ENCODE data around the gene LKAAEAR1.

Gene LKAAEAR1

DNA sequence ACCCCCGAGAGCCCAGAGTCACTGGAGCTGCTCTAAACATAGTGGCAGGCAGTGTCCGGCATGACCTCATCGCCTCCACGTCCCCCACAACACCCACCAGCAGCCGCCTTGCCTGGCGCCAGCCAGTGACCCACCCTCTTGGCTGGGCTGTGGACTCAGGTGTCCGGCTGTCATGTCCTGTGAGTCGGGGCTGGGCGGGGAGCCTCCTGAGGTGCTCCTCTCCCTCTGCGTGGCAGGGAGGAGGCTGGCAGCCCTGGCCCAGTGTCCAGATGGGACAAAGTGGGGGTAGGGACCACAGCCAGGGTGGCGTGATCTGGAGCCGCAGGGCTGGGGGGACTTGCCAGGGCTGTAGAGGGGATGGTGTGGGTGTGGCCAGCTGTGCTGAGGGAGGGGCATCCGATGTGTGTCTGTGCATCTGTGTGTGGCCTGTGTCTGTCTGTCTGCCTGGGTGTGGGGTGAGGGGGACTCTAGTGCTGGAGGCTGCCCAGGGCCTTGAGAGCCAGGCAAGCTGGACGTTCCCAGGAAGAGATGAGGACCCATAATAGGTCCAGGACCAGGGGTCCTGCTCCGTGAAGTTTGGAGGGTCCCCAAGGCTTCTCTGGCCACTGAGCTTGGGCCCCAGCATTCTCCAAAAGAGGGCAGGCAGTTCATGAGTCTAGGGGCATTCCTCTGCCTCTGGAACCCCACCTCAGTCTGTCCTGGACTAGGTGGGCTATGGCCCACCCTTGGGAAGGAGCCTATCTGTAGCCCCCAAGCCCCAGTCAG lies 32.5 kb downstream of the LKAAEAR1 start:
- no peak for DNase-seq (ENCODE audit: low read depth in 2 of 2)

DNA sequence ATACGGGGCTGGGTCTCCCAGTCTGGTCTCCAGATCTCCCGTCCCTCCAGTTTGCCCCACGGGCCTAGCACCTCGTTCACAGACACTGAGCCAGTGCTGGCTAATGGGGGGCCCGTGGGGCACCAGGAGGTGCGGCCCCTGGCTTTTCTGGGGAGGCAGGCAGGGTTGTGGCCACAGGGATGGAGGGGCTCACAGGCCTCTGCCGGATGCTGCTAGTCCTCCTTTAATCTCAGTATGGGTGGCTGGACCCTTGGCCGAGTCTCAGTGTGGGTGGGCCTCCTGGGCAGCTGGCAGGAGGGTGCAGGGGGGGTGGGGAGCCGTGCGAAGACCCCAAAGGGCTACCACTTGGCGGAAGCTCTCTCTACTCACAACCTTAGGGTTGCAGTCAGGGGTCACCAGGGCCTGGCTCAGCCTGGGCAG lies 33.2 kb downstream of the LKAAEAR1 start:
- DNase-seq (ENCODE audit: low read depth in 2 of 2), result no peak

DNA sequence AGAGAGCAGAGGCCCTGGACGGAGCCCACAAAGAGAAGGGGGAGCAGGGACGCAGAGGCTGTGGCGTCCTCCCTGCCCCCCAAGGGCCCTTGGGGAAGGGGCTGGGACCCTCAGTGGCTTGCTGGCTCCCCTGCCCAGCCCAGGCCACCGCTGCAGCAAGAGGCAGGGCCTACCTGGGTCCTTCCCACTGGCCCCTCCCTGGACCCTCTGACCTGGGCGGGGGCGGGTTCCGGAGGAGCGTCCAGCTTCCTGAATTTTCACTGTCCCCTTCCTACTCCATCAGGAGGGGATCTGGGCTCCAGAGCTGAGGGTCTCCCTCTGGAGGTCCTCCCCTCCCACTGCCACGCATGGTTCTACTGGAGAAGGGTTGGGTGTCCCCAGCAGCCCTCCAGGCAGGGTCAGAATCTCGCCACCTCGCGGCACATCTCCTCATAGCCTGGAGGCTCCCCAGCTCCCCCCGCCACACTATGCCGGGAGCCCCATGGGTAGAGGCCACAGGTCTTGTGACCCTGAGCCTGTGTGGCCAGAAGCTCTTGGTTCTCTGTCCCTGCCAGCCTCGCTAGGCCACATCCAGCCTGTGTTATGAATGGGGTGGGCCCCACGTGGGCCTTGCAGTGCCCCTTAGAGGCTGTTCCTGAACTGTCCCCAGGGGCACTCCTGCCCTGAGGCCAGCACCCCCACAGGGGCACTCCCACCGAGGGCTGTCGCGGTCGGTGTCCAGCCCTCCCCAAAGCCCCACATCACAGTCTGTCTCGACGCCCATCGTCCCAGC lies 33.8 kb downstream of the LKAAEAR1 start:
- no peak for DNase-seq (ENCODE audit: low read depth in 2 of 2)

DNA sequence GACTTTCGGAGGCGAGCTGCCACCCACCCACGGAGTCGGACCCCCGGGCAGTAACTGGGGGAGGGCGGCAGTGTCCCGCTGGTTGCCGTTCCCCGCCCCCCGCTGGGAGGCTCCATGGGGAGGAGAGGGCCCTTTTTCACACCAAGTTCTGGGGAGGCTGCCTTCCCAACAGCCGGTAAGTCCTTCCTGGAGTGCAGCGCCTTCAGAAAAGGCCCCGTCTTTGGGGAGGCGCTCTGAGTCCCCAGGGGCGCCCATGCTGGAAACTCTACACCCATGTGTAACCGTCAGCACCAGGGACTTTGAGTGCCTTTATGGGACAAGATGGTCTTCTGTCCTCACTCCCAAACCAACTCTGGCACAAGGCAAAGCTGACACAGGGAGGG lies 34.3 kb downstream of the LKAAEAR1 start:
- no peak for DNase-seq (ENCODE audit: low read depth in 2 of 2)

DNA sequence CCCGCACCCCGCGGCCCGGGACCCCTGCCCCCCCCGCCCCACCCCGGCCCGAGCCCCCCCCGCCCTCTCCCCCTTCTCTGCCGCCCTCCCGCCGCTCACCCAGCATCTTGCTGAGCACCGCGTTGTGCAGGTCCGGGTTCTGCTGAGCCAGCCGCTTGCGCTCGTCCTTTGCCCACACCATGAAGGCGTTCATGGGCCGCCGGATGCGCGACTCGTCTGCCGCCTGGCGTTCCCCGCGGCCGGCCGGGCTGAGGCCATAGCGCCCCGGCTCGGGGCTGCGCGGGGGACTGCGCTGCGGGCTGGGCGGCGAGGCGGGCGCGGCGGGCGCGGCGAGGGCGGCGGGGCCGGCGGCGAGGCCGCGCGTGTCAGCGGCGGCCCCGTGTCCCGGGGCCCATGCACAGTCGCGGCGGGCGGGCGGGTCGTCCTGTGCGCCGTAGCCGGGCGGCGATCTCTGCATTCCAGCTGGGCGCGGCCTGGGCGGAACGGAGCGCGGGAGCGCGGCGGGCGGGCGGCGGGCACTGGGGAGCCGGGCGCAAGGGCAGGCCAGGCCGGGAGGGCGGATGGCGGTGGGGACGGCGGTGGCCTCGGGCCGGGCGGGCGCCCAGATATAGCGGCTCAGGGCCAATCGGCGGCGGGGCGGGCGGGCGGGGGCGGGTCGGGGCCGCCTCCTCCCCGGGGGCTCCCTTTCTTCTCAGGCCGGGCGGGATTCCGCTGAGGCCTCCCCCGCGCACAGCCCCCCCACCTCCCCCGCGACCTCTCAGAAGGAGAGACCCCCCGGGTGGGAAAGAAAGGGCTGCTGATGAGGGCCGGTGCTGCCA lies 34.9 kb downstream of the LKAAEAR1 start, which contains the start of gene SOX18:
TSS of gene SOX18 (minus strand) at position 580 of the 818 bp plus-strand sequence. CDS start at position 457, 123 bp downstream.
- no peak for DNase-seq (ENCODE audit: low read depth in 2 of 2)

DNA sequence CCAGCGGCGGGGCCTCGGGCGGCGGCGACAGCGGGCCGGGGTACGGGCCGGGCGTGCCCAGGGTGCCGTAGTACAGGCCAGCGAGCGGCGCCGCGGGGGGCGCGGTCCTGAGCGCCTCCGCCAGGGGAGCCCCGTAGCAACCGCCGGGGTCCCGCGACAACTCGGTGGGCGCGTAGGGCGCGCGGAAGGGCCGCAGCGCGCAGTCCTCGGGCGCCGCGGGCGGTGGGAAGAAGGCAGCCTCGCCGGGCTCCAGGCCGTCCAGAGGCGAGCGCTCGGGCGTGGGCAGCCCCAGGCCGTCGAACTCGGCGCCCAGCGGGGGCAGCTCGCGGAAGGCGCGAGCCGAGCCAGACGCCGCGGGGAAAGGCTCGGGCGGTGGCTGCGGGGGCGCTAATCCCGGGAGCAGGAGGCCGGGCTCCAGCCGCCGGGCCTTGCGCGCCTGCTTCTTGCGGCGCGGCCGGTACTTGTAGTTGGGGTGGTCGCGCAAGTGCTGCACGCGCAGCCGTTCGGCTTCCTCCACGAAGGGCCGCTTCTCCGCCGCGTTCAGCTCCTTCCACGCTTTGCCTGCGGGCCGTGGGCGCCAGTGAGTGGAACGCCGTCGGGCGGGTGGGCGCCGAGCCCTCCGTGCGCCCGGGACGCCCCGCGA lies 35.7 kb downstream of the LKAAEAR1 start:
- DNase-seq (ENCODE audit: low read depth in 2 of 2), result no peak

DNA sequence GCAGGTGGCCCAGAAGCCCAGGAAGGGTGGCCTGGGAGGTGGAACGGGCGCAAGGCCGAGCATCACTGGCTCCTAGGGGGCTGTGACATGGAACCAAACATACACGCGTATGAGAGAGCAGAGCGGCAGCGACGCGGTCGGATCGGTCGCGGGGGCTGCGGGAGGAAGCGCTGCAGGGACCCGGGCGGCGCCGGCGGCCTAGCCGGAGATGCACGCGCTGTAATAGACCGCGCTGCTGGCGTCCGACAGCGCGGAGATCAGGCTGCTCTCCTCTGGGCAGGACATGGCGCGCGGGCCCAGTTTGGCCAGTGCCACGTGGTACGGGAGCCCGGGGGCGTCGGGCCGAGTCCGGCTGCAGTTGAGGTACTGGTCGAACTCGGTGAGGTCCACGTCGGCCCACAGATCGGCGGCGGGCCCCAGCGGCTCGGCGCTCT lies 36.2 kb downstream of the LKAAEAR1 start:
- no peak for DNase-seq (ENCODE audit: low read depth in 2 of 2)

DNA sequence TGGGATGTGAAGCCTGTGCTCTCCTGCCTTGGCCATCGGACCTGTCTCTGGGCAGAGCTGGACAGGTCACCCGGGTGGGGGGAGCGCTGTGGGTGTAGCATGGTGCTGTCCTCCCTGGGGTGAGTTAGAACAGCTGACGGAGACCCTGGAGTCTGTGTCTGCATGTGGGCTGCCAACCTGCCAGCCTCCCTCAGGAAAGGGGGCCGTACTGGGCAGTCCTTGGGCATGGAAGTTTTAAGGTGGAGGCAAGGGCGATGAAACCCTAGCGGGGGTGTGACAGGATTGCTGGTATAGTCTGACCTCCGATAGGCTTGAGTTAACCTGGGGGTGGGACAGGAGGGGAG lies 37.2 kb downstream of the LKAAEAR1 start:
- no peak for DNase-seq (ENCODE audit: low read depth in 2 of 2)

DNA sequence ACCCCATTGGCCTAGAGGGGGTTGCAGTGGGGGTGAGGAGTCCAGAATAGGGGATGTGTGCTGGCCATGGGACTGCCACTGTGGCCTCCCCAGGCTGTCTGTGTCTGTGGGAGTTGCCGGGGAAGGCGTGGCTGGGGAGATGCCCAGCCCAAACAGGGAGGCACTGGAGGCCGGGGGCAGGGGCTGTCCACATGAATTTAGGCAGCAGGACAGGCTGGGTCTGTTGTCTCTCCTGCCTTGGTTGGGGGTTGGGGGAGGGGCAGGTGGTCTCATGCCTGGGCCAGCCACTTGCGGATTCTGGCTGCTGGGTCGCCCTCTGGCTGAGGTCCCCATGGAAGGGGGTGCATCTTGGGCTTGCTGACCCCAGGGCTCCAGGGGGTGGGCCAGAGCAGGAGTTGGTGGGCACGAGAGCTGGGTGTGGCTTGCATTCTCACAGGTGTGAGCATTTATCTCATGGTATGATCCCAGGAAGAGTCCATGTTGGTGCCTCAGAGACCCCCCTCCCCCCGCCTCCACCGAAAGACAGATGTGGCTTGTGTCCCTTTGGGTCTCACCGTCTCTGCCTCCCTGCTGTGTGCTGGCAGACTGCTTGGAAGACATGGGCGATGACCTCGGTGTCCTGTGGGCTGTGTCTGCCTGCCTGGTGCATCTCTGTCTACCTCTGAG lies 38.7 kb downstream of the LKAAEAR1 start:
- DNase-seq (ENCODE audit: low read depth in 2 of 2), result no peak

DNA sequence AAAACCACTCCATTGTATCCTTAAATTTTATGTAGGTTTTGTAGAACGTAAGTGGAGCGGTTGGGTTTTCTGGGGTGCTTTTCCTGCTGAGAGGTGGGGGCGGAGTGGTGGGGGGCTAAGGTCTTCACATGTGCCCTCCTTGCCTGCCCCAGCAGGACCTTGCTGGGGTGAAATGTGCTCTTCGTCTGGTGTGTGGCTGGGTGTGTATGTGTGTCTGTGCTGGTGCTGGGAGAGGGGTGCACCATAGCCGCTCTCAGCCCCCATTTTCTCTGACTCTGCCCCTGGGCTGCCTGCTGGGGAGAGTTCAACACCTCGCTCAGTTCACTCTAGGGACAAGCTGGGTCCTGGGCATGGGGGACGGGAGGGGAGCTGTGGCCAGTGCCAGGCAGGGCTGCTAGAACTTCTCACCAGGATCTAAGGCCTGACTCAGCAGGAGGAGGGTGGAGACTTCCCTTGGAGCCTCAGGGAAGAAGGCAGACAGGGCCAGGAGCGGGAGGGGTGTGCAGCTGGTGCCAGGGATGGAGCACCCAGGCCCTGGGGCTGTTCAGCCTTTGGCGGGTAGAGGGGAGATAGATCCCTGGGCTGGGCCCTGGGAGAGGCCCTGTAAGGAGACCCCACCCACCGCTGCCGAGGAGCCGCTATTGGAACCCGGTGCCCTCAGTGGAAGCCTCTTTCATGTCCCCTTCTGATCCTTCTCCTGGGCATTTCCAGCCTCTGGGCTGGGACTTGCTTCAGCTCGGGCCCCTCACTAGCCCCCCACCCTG lies 39.5 kb downstream of the LKAAEAR1 start:
- DNase-seq (ENCODE audit: low read depth in 2 of 2), result no peak

DNA sequence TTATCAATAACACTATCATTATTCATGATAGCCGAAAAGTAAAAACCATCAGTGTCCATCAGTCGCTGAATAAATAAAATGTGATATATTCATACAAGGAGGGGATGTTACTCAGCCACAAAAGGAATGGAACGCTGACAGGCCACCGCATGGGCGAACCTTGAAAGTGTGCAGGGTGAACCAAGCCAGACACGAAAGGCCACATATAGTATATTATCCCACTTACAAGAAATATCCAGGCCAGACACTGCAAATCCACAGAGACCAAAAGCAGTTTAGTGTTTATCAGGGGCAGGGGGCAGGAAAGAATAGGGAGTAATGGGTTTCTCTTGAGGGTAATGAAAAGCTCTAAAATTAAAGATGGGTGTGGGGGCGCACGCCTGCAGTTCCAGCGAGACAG lies 40.4 kb downstream of the LKAAEAR1 start:
- no peak for DNase-seq (ENCODE audit: low read depth in 2 of 2)

DNA sequence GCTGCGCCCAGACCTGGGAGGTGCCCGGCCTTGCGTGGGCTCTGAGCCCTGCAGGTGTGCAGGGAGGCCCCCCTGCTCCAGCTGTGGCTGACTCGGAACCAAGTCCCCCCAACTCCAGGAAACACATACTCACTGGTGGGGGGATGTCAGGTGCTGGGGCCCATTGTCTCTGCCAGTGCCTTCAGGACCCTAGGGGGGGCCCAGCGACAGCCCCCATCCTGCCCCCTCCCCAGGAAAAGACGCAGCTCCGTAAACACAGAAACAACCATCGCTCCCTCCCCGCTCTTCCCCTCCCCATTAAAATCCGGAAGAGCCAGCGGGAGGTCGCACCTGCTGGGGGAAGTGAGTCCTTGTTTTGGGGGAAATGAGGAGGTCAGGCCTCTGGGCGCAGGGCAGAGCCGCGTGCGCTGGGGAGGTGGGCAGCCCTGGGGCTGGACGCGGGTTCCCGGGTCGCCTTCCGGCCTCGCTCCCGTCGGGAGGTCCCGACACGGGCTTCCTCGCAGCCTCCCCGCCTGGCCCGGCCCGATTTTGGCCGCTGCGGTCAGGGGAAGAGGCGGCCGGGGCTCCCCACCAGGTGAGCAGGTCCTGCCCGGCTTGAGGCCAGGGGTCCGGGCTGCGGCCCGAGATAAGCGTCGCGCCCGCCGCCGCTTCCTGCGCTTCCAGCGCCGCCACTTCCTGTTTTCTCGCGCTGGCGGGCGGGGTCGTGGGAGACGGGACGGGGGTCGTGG lies 42.0 kb downstream of the LKAAEAR1 start:
- DNase-seq (ENCODE audit: low read depth in 2 of 2), result no peak

DNA sequence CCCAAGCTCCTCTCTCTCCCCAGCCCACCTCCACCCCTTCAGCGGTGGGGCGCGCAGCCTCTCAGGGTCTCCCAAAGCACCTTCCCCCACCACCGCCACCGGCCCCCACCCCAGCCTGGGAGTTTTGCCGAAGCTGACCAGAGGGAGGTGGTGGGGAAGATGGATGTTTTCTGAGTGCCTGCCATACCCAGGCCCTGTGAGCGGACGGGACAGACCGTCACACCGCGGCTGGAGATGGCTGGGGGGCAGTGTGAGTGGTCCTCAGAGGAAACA lies 42.5 kb downstream of the LKAAEAR1 start:
- no peak for DNase-seq (ENCODE audit: low read depth in 2 of 2)

DNA sequence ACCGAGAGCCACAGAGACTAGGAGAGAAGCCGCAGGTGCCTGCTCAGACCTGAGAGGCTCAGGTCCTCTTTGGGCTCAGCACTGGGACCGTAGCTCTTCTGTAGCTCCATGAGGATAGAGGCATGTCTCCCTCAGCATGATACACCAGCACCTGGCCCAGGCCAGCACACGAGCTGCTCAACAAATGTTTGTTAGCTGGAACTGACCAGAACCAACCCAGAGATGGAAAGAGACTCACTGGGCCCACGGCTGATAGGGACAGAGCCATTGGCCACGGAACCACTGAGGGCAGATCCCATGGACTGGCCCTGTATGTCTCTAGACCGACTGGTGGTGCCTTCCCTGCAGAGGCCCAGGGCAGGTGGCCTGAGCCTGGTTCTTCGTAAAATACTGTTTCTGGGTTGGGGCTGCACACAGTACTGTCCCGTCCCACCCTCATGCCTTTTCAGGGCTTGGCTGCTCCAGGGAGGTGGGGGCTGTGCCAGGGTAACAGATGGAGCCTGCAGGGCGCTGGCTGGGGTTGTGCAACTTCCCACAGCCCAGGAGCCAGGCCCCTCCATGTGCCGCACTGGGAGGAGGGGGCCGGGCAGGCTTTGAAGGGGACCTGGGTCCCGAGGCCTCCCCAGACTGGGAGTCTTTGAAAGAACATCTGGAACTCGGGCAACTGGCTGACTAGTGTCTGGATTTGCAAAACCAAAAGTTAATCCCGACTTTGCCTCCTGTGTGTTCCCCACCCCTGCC lies 43.0 kb downstream of the LKAAEAR1 start:
- no peak for DNase-seq (ENCODE audit: low read depth in 2 of 2)

DNA sequence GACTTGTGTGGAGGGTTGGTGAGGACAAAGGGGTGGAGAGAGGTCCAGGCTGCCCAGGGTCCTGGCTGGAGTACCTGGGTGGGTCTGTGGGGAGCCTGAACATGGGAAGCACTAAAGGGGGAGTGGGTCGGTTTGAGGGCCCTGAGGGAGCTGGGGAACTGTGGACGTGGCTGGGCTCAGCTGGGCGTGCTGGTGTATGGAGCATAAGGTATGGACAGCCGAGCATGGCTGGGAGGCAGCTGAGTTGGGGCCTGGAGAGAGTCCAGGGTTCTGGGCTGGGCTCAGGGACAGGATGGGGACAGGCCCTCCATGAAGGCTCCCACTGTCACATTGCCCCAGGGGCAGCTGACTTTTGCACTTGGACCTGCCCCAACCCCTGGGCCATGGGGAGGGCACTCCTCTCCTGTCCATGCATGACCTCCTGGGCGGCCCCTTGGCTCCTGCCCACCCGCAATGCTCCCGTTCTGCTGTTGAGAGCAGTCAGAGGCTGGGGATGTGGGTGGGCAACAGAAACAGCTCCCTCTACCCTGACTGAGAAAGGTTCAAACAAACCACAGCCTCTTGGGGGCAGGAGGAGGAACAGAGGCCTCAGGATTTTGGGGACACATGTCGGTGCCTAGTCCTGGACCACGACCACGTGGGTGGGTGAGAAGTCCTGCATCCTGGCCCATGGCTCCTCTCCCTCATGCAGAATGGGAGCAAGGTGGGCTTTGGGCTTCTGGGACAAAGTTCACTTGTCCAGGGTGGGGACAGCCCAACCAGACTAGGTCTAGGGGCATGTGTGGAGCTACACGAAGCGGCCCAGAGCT lies 43.8 kb downstream of the LKAAEAR1 start:
- no peak for DNase-seq (ENCODE audit: low read depth in 2 of 2)

DNA sequence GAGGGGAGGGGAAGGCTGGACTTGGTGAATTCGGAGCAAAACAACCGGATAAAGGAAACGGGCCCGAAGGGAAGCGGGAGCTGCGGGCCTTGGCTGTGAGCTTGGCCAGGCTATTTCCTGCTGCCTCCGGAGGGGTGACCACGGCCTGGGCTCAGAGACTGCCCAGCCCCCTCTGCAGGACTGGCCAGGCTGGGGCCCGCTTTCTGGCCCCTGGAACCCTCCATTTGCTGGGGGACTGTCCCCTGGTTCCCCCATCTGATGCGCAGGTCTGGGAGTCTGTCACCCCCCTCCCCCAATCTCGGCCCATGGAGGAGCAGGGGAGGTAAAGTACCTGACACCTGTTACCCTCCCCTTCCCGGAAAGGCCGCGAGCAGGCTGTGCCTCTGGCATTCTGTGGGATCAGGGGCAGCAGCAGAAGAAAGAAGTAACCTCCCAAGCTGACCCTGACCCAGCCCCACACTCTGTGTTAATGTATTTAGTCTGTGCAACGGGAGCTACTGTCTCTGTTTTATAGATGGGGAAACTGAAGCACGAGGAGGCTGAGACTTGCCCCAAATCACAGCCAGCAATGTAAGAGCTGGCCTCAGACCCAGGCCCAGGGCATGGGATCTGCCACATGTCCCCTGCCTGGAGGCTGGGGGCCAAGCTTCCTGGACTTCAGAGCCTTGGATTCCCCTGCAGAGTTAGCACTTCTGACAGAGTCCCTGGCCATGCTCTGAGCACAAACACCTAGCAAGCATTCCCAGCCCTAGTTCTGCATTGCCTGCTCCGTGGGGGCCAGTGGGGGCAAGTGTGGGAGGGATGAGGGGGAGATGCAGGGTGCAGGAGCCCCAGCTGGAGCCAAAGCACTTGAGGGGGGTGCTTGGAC lies 44.7 kb downstream of the LKAAEAR1 start:
- no peak for DNase-seq (ENCODE audit: low read depth in 2 of 2)

DNA sequence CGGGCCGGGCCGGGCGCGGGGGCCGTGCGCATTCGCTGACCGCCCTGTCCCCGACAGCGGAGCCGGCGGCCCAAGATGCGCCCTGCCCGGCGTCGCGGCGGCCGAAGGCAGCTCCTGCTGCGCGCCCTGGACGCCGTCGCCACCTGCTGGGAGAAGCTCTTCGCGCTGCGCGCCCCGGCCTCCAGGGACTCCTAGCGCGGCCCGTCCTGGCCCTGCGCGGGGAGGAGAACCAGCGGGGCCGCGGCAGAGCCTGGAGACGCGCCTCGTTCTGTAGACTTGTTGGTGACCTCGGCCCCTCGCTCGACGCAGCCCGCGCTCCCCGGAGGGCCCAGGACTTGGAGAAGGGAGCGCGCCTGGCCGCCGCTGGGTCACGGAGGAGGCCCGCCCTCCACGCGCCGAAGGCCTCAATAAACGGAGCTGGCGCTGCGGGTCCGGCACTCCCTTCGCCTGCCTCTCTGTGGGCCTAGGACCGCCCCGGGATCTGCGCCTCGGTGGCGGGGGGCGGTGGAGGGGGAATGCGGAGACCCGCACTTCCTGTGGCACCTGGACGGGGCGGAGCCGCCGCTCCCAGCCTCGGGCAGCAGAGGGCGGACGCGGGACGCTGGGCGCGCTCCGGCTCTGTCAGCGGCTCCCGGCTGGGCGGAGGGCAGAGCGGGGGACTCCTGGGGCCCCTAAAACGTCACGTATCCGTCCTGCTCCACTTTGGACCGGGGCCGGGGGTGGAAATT lies 45.5 kb downstream of the LKAAEAR1 start:
- peak; percentile 54 to 71 for DNase-seq (ENCODE audit: low read depth in 2 of 2)
